Non-pigmented ciliary epithelial cell (primary cell): ENCODE results near the gene MYO1C.
"Not testable (repeated sequence)": the region's sequence is repeated elsewhere in the genome, so short reads cannot be mapped to it uniquely, and the experiment has no call there.

Source experiments
- DNase-seq: peaks from one replicate; pipeline ENCODE4 v3.0.0-alpha.2; 2010; ENCODE audit warnings: low read depth

The MYO1C gene

GRCh38 chr17:1492249-1493206 lies at the start of gene MYO1C:
MYO1C (minus strand) TSS chr17:1492686; CDS start chr17:1492487, 199 bp downstream.
- DNase-seq, result no peak

GRCh38 chr17:1541367-1541904 lies 49.0 kb upstream of the MYO1C start:
- no peak for DNase-seq

- DNase-seq, result no peak
Observed at GRCh38 chr17:1539811-1540210, 47.3 kb upstream of the MYO1C start.

- DNase-seq, result no peak
Observed at GRCh38 chr17:1535737-1536136, 43.3 kb upstream of the MYO1C start.

GRCh38 chr17:1533661-1534325 lies 41.3 kb upstream of the MYO1C start:
- no peak for DNase-seq

- DNase-seq, result no peak
Observed at GRCh38 chr17:1532836-1533602, 40.5 kb upstream of the MYO1C start.

- no peak for DNase-seq
Observed at GRCh38 chr17:1529863-1530262, 37.4 kb upstream of the MYO1C start.

GRCh38 chr17:1526876-1527275 lies 34.4 kb upstream of the MYO1C start:
- DNase-seq, result not testable (repeated sequence)

GRCh38 chr17:1522626-1523025 lies 30.1 kb upstream of the MYO1C start:
- no peak for DNase-seq

GRCh38 chr17:1521086-1521640 lies 28.7 kb upstream of the MYO1C start:
- no peak for DNase-seq

GRCh38 chr17:1519678-1520077 lies 27.2 kb upstream of the MYO1C start:
- no peak for DNase-seq

- DNase-seq, result no peak
Observed at GRCh38 chr17:1518410-1518809, 25.9 kb upstream of the MYO1C start.

- DNase-seq, result peak; percentile 90
Observed at GRCh38 chr17:1516388-1517161, 24.1 kb upstream of the MYO1C start, which contains the start of gene INPP5K. INPP5K (minus strand) TSS chr17:1516612; CDS start chr17:1516499, 113 bp downstream.

- DNase-seq, result peak; percentile 65
Observed at GRCh38 chr17:1515640-1516387, 23.3 kb upstream of the MYO1C start.

GRCh38 chr17:1512351-1512750 lies 19.9 kb upstream of the MYO1C start:
- DNase-seq, result no peak

GRCh38 chr17:1511756-1512321 lies 19.4 kb upstream of the MYO1C start:
- DNase-seq, result no peak

- DNase-seq, result no peak
Observed at GRCh38 chr17:1511290-1511689, 18.8 kb upstream of the MYO1C start.

- DNase-seq, result no peak
Observed at GRCh38 chr17:1509290-1509881, 16.9 kb upstream of the MYO1C start.

- not testable (repeated sequence) for DNase-seq
Observed at GRCh38 chr17:1508709-1509108, 16.2 kb upstream of the MYO1C start.
